Measurements from ENCODE around the gene MTCH2. TPM values are rescaled to one million over a fixed set of nuclear protein-coding genes. Genes with fewer than 3 reads are reported as not detected.

Gene MTCH2
- total RNA-seq, 2 experiments from 2014 or later, result 110 to 117 TPM

DNA sequence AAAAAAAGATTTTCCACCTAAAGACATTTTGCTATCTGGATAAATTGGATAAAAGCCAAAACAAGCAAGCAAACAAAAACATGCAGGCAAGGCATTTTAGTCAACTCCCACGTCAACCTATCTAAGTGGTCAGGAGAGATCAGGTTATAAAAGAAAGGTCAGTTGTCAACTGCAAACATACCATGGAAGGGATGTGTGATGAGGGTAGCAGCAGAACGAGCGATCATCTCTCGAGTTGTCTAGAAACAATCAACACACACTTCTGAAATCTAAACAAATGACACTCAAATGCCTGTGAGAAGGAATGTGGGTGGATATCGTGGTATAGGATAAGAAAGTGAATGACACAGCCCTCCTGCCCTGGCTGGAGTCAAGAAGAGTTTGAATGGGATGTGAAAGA, 10.9 kb downstream of the MTCH2 start:
- no peaks in the 10 kb centered on the region for H3K9me3 Mint-ChIP-seq
- peaks cover 43% of the 10 kb centered on the region for H3K36me3 Mint-ChIP-seq
- H3K27me3 Mint-ChIP-seq, result no peaks in the 10 kb centered on the region
- H3K27ac Mint-ChIP-seq, result no peak overlapping the region
- ChIA-PET POLR2A (no interaction called here), CTCF (no interaction called here)
- no peaks in the 10 kb centered on the region for H3K4me1 Mint-ChIP-seq (ENCODE audit: low read depth)
- intact Hi-C loops (cut with micrococcal nuclease), result no loop called here
- DNase-seq, result no peak
- H3K4me3 Mint-ChIP-seq, result no peak overlapping the region

DNA sequence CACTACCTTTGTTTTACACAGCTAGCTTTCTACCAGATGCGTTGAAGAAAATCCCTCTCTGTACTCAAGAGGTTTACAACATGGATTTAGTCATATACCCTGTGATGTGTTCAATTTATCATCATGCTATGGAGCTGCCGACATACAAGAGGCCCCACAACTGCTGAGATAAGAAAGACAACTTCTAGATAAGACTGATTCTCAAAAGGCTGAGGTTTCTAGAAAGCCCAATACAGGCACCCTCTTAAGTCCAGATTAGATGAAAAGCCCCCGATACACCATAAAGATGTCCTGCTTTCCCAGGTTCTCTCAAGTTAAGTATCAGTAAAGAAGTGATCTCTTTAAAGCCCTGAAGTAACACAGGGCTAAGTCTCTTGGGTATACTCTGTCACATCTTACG, 14.3 kb downstream of the MTCH2 start:
- H3K36me3 Mint-ChIP-seq, result peaks cover 41% of the 10 kb centered on the region
- H3K27me3 Mint-ChIP-seq, result no peaks in the 10 kb centered on the region
- ChIA-PET CTCF (no interaction called here), POLR2A (no interaction called here)
- H3K4me1 Mint-ChIP-seq (ENCODE audit: low read depth), result no peaks in the 10 kb centered on the region
- intact Hi-C loops (cut with micrococcal nuclease), result no loop called here
- no peak overlapping the region for H3K27ac Mint-ChIP-seq
- H3K9me3 Mint-ChIP-seq, result no peaks in the 10 kb centered on the region
- no peak overlapping the region for H3K4me3 Mint-ChIP-seq
- DNase-seq, result no peak

DNA sequence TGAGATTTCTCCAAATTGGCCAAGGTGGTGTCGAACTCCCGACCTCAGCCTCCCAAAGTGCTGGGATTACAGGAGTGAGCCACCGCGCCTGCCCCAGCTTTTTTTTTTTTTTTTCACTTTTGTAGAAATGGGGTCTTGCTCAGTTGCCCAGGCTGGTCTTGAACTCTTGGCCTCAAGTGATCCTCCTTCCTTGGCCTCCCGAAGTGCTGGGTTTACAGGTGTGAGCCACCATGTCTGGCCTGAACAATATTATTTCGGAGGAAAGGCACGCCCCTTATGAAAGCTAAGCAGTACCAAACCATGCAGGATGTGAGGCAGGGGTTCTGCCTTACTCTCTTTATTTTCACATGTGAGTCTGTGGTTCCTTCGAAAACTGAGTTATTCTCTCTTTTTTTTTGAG, 16.1 kb downstream of the MTCH2 start:
- no peak for DNase-seq
- Mint-ChIP-seq H3K27me3 (no peaks in the 10 kb centered on the region), H3K27ac (no peak overlapping the region), H3K4me3 (no peak overlapping the region), H3K9me3 (no peaks in the 10 kb centered on the region), H3K4me1 (ENCODE audit: low read depth) (no peaks in the 10 kb centered on the region), H3K36me3 (peaks cover 32% of the 10 kb centered on the region)
- intact Hi-C loops (cut with micrococcal nuclease), result no loop called here
- POLR2A ChIA-PET, result interaction anchor here (0.6 kb wide), 2 partner anchors 96 to 142 kb away, joined by 3 read pairs; no protein-coding TSS in a partner anchor
- CTCF ChIA-PET, result no interaction called here

DNA sequence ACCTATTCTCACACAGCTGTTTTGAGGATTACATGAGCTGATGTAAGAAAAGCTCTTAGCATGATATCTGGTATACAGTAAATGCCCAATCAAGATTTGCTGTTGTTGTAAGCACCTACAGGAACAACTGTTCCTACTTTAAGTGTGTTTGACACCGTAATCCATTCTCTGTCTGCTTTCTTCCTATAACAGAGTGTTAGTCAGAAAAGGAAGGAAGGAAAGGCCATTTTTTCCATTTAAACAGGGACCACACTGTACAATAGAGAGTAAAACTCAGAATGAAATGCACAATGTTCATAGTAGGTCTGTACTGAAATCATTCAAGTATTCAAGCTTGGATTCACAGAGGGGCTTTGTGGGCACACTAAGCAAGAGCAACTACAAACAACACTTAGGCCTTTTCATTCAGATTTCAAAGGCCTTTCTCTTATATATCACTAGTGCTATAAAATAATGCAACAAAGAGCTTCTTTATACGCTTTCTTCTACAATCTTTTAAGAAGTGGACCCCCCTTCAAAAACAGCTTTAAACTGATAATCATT, 21.5 kb downstream of the MTCH2 start:
- ChIA-PET CTCF (interaction anchor here (0.5 to 1.2 kb wide), 2 partner anchors 114 to 306 kb away, joined by 3 to 5 read pairs; no protein-coding TSS in a partner anchor), POLR2A (interaction anchor here (0.6 kb wide), 1 partner anchor 258 kb away, joined by 3 read pairs; no protein-coding TSS in a partner anchor)
- Mint-ChIP-seq H3K4me3 (no peak overlapping the region), H3K36me3 (peaks cover 23% of the 10 kb centered on the region), H3K4me1 (ENCODE audit: low read depth) (no peaks in the 10 kb centered on the region), H3K9me3 (no peaks in the 10 kb centered on the region), H3K27me3 (no peaks in the 10 kb centered on the region), H3K27ac (no peak overlapping the region)
- no peak for DNase-seq
- intact Hi-C loops (cut with micrococcal nuclease), result no loop called here

DNA sequence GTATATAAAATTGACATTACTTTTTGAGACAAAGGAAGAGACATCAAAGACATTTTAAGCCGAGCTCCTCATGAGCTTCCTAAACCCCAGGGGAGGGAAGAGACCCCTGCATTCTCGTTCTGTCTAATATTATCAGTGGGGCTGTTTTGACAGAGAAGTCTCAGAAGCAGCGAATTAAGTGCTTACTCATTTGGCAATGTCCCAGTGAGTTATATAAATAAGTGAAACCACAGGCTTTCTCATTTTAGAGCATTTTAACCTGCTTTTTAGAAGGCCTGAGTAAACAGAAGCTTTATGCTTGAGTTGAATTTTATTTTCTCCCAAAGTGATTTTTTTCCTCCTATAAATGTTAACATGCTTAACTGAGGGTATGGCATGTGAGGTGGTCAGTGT, 24.9 kb downstream of the MTCH2 start:
- intact Hi-C loops (cut with micrococcal nuclease), result no loop called here
- Mint-ChIP-seq H3K9me3 (no peaks in the 10 kb centered on the region), H3K27ac (no peak overlapping the region), H3K27me3 (no peaks in the 10 kb centered on the region), H3K4me1 (ENCODE audit: low read depth) (no peaks in the 10 kb centered on the region), H3K4me3 (no peak overlapping the region), H3K36me3 (peaks cover 12% of the 10 kb centered on the region)
- POLR2A ChIA-PET, result no interaction called here
- CTCF ChIA-PET, result no interaction called here
- DNase-seq, result no peak

DNA sequence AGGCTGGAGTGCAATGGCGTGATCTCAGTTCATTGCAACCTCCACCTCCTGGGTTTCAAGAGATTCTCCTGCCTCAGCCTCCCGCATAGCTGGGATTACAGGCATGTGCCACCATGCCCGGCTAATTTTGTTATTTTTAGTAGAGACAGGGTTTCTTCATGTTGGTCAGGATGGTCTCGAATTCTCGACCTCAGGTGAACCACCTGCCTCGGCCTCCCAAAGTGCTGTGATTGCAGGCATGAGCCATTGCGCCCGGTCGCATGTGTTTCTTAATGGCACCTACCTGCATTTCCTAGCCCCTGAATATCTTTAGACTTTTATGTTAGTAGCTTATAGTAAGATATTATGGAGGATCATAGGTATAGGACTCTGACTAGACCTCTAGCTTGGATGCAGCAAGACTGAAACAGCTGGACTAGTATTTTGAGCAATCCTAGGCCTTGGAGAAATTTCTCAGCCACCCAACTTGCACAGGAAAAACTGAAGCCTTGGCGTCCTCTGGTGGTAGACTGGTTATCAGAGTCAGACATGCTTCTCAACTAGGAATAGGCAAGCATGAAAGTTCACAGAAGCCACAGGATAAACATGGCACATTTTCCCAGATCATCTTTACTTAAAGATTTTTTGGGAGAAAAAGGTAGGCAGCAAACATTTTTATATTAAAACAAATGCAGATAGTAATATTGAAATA, 25.5 kb downstream of the MTCH2 start:
- Mint-ChIP-seq H3K4me1 (ENCODE audit: low read depth) (no peaks in the 10 kb centered on the region), H3K4me3 (no peak overlapping the region), H3K9me3 (no peaks in the 10 kb centered on the region), H3K36me3 (peaks cover 12% of the 10 kb centered on the region), H3K27me3 (no peaks in the 10 kb centered on the region), H3K27ac (no peak overlapping the region)
- ChIA-PET POLR2A (no interaction called here), CTCF (no interaction called here)
- intact Hi-C loops (cut with micrococcal nuclease), result no loop called here
- DNase-seq, result peak; percentile 39

DNA sequence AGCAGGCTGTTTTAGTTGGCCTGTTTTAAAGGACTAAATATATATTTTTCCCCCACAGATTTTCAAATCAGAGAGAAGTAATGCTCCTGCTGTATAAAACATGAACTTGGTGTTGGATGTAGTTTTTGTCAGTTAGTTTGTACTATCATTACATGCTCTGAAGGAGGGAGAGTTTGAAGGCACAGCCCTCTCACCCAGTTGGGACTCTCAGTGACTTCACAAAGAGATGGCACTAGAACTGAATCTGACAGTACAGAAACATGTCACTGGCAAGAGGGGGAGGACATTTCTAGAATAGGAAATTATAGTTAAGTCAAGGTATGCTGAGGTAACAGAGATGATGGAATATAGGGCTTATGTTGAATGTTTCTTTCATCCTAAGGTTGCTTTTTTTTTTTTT, 27.1 kb downstream of the MTCH2 start:
- no peak overlapping the region for H3K27ac Mint-ChIP-seq
- no peaks in the 10 kb centered on the region for H3K27me3 Mint-ChIP-seq
- H3K4me3 Mint-ChIP-seq, result no peak overlapping the region
- ChIA-PET CTCF (no interaction called here), POLR2A (no interaction called here)
- no peaks in the 10 kb centered on the region for H3K4me1 Mint-ChIP-seq (ENCODE audit: low read depth)
- H3K36me3 Mint-ChIP-seq, result peaks cover 8% of the 10 kb centered on the region
- intact Hi-C loops (cut with micrococcal nuclease), result no loop called here
- no peak for DNase-seq
- H3K9me3 Mint-ChIP-seq, result no peaks in the 10 kb centered on the region

DNA sequence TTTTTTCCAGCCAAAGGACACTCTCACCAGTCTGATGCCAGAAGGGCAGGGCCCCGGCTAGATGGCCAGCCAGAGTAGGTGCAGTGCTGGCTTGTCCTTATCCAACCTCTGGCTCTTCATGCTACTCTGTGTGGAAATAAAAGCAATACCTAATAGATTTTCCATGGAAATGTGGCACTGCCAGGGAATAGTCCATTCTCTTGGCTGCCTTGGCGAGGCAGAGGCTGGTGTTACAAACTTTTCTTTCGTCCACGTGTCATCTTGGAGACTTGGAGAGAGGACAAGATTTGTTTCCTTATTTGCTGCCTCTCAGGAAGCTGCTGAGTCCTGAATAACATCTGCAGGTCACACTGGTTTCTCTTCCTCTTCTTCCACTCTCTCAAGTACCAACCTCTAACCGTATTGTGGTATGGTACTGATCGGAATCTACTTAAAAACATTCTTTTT, 31.0 kb downstream of the MTCH2 start:
- ChIA-PET CTCF (no interaction called here), POLR2A (interaction anchor here (0.7 kb wide), 1 partner anchor 239 kb away, joined by 3 read pairs; no protein-coding TSS in a partner anchor)
- Mint-ChIP-seq H3K27ac (no peak overlapping the region), H3K9me3 (no peaks in the 10 kb centered on the region), H3K4me3 (no peak overlapping the region), H3K27me3 (no peaks in the 10 kb centered on the region), H3K4me1 (ENCODE audit: low read depth) (no peaks in the 10 kb centered on the region), H3K36me3 (peaks cover 2% of the 10 kb centered on the region)
- no peak for DNase-seq
- intact Hi-C loops (cut with micrococcal nuclease), result no loop called here

DNA sequence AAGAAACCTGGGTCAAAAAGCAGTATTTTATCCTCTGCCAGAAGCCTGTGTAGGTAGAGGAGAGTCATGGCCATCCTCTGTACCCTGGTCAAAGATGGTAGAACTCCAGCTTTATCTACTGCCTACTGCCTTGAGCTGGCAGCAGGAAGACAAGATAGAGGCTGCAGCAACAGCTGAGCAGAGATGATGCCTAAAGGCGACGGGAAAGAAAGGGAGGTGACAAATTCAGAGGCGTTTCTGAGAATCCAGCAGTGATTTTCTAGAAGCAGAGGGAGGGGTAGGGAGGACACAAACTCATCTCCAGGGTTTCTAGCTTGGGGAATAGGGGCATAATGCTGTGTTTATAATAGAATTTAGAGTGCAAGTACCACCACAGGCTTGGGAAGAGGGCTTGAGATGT, 32.7 kb downstream of the MTCH2 start:
- no peaks in the 10 kb centered on the region for H3K27me3 Mint-ChIP-seq
- no peak overlapping the region for H3K4me3 Mint-ChIP-seq
- no peaks in the 10 kb centered on the region for H3K4me1 Mint-ChIP-seq (ENCODE audit: low read depth)
- CTCF ChIA-PET, result no interaction called here
- no peaks in the 10 kb centered on the region for H3K9me3 Mint-ChIP-seq
- intact Hi-C loops (cut with micrococcal nuclease), result no loop called here
- peaks cover 2% of the 10 kb centered on the region for H3K36me3 Mint-ChIP-seq
- POLR2A ChIA-PET, result no interaction called here
- no peak for DNase-seq
- H3K27ac Mint-ChIP-seq, result no peak overlapping the region

DNA sequence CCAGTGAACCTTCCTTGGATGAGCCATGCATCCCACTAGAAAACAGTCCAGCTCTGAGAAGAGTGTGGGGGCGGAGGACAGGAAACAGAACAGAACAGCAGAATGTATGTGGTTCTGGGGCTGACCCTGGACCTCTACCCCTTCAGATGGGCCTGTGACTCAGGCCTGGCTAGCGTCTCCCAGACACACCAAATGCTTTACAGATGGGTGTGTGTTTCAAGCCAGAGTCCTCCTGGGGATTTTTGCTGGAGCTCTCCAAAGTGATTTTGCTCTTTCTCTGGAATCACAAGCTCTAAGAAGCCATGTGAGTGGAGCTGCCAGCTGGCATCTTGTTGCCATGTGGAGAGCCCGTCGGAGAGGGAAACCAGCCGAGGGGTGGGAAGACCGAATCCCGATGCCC, 35.0 kb downstream of the MTCH2 start:
- H3K27ac Mint-ChIP-seq, result no peak overlapping the region
- no peak for DNase-seq
- no peaks in the 10 kb centered on the region for H3K9me3 Mint-ChIP-seq
- no peaks in the 10 kb centered on the region for H3K4me1 Mint-ChIP-seq (ENCODE audit: low read depth)
- CTCF ChIA-PET, result interaction anchor here (1.6 kb wide), 1 partner anchor 245 kb away, joined by 4 read pairs; no protein-coding TSS in a partner anchor
- H3K4me3 Mint-ChIP-seq, result no peak overlapping the region
- H3K36me3 Mint-ChIP-seq, result peaks cover 2% of the 10 kb centered on the region
- POLR2A ChIA-PET, result no interaction called here
- H3K27me3 Mint-ChIP-seq, result no peaks in the 10 kb centered on the region
- intact Hi-C loops (cut with micrococcal nuclease), result no loop called here

DNA sequence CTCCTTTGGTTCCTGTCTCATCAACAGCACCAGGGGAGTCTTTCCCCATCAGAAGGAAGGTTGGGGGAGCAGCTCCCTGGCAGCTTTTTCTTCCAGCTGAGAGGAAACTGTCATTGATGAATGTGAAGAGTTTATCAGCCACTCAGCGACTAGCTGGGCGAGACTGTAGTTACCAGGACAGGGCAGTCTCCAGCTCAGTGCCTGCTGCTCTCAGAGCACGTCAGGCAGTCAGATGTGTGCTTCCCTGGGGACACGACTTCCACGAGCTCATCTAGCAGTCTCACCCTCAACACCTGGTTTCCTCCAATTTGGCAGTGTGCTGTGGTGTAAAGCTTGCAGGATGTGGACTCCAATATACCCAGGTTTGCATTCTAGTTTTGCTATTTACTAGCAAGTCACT, 35.6 kb downstream of the MTCH2 start:
- no peak overlapping the region for H3K27ac Mint-ChIP-seq
- intact Hi-C loops (cut with micrococcal nuclease), result no loop called here
- H3K4me1 Mint-ChIP-seq (ENCODE audit: low read depth), result no peaks in the 10 kb centered on the region
- no peak for DNase-seq
- POLR2A ChIA-PET, result no interaction called here
- H3K4me3 Mint-ChIP-seq, result no peak overlapping the region
- H3K36me3 Mint-ChIP-seq, result peaks cover 2% of the 10 kb centered on the region
- CTCF ChIA-PET, result interaction anchor here (1.6 kb wide), 1 partner anchor 246 kb away, joined by 4 read pairs; no protein-coding TSS in a partner anchor
- H3K27me3 Mint-ChIP-seq, result no peaks in the 10 kb centered on the region
- H3K9me3 Mint-ChIP-seq, result no peaks in the 10 kb centered on the region

DNA sequence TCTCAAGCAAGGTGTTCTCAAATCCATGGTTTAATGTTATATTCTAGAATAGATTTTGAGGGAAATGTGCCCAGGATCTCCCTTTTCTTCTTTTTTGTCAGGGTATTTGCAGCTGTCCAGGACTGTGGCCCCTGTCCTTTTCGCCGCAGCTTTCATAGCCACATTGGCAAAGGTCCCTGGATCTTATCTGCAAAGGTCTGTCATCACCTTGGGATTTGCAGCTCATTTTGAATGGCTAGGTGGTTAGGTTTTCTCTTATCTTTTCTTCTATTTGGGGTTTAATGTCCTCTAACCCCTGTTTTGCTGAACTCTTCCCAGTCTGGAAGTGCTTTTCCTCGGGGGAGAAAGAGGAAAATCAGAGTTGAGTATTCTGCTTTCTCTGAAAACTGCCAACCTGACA, 36.4 kb downstream of the MTCH2 start:
- Mint-ChIP-seq H3K36me3 (peaks cover 2% of the 10 kb centered on the region), H3K9me3 (no peaks in the 10 kb centered on the region), H3K27me3 (no peaks in the 10 kb centered on the region), H3K4me1 (ENCODE audit: low read depth) (no peaks in the 10 kb centered on the region), H3K4me3 (no peak overlapping the region), H3K27ac (no peak overlapping the region)
- no peak for DNase-seq
- intact Hi-C loops (cut with micrococcal nuclease), result no loop called here
- CTCF ChIA-PET, result interaction anchor here (1.6 kb wide), 1 partner anchor 247 kb away, joined by 4 read pairs; no protein-coding TSS in a partner anchor
- POLR2A ChIA-PET, result no interaction called here

DNA sequence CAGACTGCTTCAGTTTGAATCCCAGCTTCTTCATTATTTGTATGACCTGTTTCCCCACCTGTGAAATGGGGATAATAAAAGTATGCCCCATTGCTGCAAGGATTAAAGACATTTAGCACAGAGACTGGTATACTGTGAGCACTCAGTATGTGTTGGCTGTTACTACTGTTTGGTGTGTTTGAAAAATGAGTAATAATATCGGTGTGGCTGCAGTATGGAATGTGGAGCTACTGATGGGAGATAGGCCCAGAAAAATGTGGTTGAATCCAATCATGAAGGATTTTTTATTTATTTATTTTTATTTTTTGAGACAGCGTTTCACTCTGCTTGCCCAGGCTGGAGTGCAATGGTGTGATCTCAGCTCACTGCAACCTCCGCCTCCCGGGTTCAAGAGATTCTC, 39.1 kb downstream of the MTCH2 start:
- POLR2A ChIA-PET, result no interaction called here

More for the DNA sequence above, 39.1 kb downstream of the MTCH2 start:
- no peaks in the 10 kb centered on the region for H3K4me1 Mint-ChIP-seq (ENCODE audit: low read depth)
- CTCF ChIA-PET, result no interaction called here
- H3K4me3 Mint-ChIP-seq, result no peak overlapping the region
- intact Hi-C loops (cut with micrococcal nuclease), result no loop called here
- peaks cover 2% of the 10 kb centered on the region for H3K36me3 Mint-ChIP-seq
- H3K27me3 Mint-ChIP-seq, result no peaks in the 10 kb centered on the region
- no peaks in the 10 kb centered on the region for H3K9me3 Mint-ChIP-seq
- no peak overlapping the region for H3K27ac Mint-ChIP-seq
- DNase-seq, result no peak
